ENCODE measurements around the gene ADGRF1. TPM values are rescaled to one million over a fixed set of nuclear protein-coding genes. Genes with fewer than 3 reads are reported as not detected.
"Not testable (repeated sequence)": the region's sequence is repeated elsewhere in the genome, so short reads cannot be mapped to it uniquely, and the experiment has no call there.

ADGRF1 gene
- total RNA-seq, 2 donors from 2014 or later = 5.6 to 11.5 TPM

GRCh38 chr6:47056832-47057231 lies 14.7 kb upstream of the ADGRF1 start:
- Histone ChIP-seq H3K27me3 (replicated peaks; ENCODE audit: insufficient read depth) (no peaks in the 10 kb centered on the region), H3K9me3 (no peaks in the 10 kb centered on the region), H3K4me3 (no peak overlapping the region), H3K36me3 (no peaks in the 10 kb centered on the region), H3K4me1 (replicated peaks) (no peaks in the 10 kb centered on the region), H3K27ac (no peak overlapping the region)
- WGBS = 93% methylated on average over 2 of the region's 2 CpGs
- TF ChIP-seq POLR2AphosphoS5 (IDR thresholded peaks at IDR 0.05) (no peak), POLR2A (IDR thresholded peaks at IDR 0.05) (no peak), CTCF (IDR thresholded peaks at IDR 0.05) (no peak)
- no peak for DNase-seq (ENCODE audit: low spot score)
- intact Hi-C loops (cut with DNase I) = no loop called here

- H3K27me3 ChIP-seq (replicated peaks; ENCODE audit: insufficient read depth); intact Hi-C loops (cut with DNase I); H3K4me1 ChIP-seq (replicated peaks); H3K4me3 ChIP-seq; DNase-seq (ENCODE audit: low spot score); H3K9me3 ChIP-seq; H3K36me3 ChIP-seq; H3K27ac ChIP-seq: not testable (repeated sequence)
- WGBS = 94% methylated on average over 2 of the region's 2 CpGs
Observed at GRCh38 chr6:47054302-47054701, 12.2 kb upstream of the ADGRF1 start.

GRCh38 chr6:47048638-47049037 lies 6.5 kb upstream of the ADGRF1 start:
- H3K4me1 ChIP-seq (replicated peaks) = no peaks in the 10 kb centered on the region
- no peaks in the 10 kb centered on the region for H3K27me3 ChIP-seq (replicated peaks; ENCODE audit: insufficient read depth)
- no peaks in the 10 kb centered on the region for H3K36me3 ChIP-seq
- H3K9me3 ChIP-seq = no peaks in the 10 kb centered on the region
- intact Hi-C loops (cut with DNase I) = no loop called here
- TF ChIP-seq CTCF (IDR thresholded peaks at IDR 0.05) = no peak
- TF ChIP-seq POLR2A (IDR thresholded peaks at IDR 0.05) = no peak
- no peak for TF ChIP-seq POLR2AphosphoS5 (IDR thresholded peaks at IDR 0.05)
- H3K4me3 ChIP-seq = no peak overlapping the region
- DNase-seq (ENCODE audit: low spot score) = no peak
- no peak overlapping the region for H3K27ac ChIP-seq

- no peaks in the 10 kb centered on the region for H3K36me3 ChIP-seq
- H3K4me1 ChIP-seq (replicated peaks) = peaks cover under 1% of the 10 kb centered on the region
- H3K27ac ChIP-seq = no peak overlapping the region
- no peaks in the 10 kb centered on the region for H3K27me3 ChIP-seq (replicated peaks; ENCODE audit: insufficient read depth)
- intact Hi-C loops (cut with DNase I) = loop anchor here (2.0 kb wide), 1 partner anchor 199 kb away; no protein-coding TSS in a partner anchor
- TF ChIP-seq CTCF (IDR thresholded peaks at IDR 0.05) = peak; percentile 26 to 90 (median 86)
- peak; percentile 88 for TF ChIP-seq POLR2AphosphoS5 (IDR thresholded peaks at IDR 0.05)
- TF ChIP-seq POLR2A (IDR thresholded peaks at IDR 0.05) = no peak
- no peak overlapping the region for H3K4me3 ChIP-seq
- WGBS = 14% methylated on average over 9 of the region's 9 CpGs
- no peaks in the 10 kb centered on the region for H3K9me3 ChIP-seq
- peak; percentile 66 for DNase-seq (ENCODE audit: low spot score)
Observed at GRCh38 chr6:47047479-47048407, 5.6 kb upstream of the ADGRF1 start.

GRCh38 chr6:47047097-47047478 lies 5.0 kb upstream of the ADGRF1 start:
- intact Hi-C loops (cut with DNase I) = loop anchor here (2.0 kb wide), 1 partner anchor 198 kb away; no protein-coding TSS in a partner anchor
- Histone ChIP-seq H3K27ac (no peak overlapping the region), H3K9me3 (no peaks in the 10 kb centered on the region), H3K27me3 (replicated peaks; ENCODE audit: insufficient read depth) (no peaks in the 10 kb centered on the region), H3K36me3 (no peaks in the 10 kb centered on the region), H3K4me3 (no peak overlapping the region), H3K4me1 (replicated peaks) (peaks cover 6% of the 10 kb centered on the region)
- TF ChIP-seq POLR2A (IDR thresholded peaks at IDR 0.05) (no peak), CTCF (IDR thresholded peaks at IDR 0.05) (no peak), POLR2AphosphoS5 (IDR thresholded peaks at IDR 0.05) (no peak)
- no peak for DNase-seq (ENCODE audit: low spot score)
- 65% methylated on average over 3 of the region's 3 CpGs for WGBS

Measured in prostate gland (tissue), 2 donors.